Measurements from ENCODE around the gene VIT.

Gene VIT

GRCh38 chr2:36770542-36771287 lies 74.2 kb downstream of the VIT start:
- DNase-seq = no peak

- DNase-seq = no peak
Observed at GRCh38 chr2:36771671-36772070, 75.2 kb downstream of the VIT start.

GRCh38 chr2:36773947-36774346 lies 77.4 kb downstream of the VIT start:
- DNase-seq = no peak

GRCh38 chr2:36775261-36775660 lies 78.8 kb downstream of the VIT start:
- DNase-seq = no peak

- no peak for DNase-seq
Observed at GRCh38 chr2:36775806-36776205, 79.3 kb downstream of the VIT start.

GRCh38 chr2:36777272-36777671 lies 80.8 kb downstream of the VIT start:
- DNase-seq = no peak

GRCh38 chr2:36777788-36778187 lies 81.3 kb downstream of the VIT start:
- no peak for DNase-seq

- no peak for DNase-seq
Observed at GRCh38 chr2:36779462-36779861, 83.0 kb downstream of the VIT start.

GRCh38 chr2:36780231-36780839 lies 83.8 kb downstream of the VIT start:
- peak; percentile 74 for DNase-seq

- no peak for DNase-seq
Observed at GRCh38 chr2:36781907-36782720, 85.6 kb downstream of the VIT start.

GRCh38 chr2:36783246-36783645 lies 86.7 kb downstream of the VIT start:
- peak; percentile 10 for DNase-seq

GRCh38 chr2:36785179-36785795 lies 88.8 kb downstream of the VIT start:
- DNase-seq = peak; percentile 45

GRCh38 chr2:36789181-36789804 lies 92.8 kb downstream of the VIT start:
- DNase-seq = no peak

- no peak for DNase-seq
Observed at GRCh38 chr2:36792951-36793350, 96.4 kb downstream of the VIT start.

GRCh38 chr2:36797324-36798070 lies 101.0 kb downstream of the VIT start:
- DNase-seq = no peak

GRCh38 chr2:36798724-36799123 lies 102.2 kb downstream of the VIT start:
- no peak for DNase-seq

GRCh38 chr2:36800381-36800780 lies 103.9 kb downstream of the VIT start:
- DNase-seq = no peak

- no peak for DNase-seq
Observed at GRCh38 chr2:36801088-36801487, 104.6 kb downstream of the VIT start.

- DNase-seq = no peak
Observed at GRCh38 chr2:36802952-36803351, 106.4 kb downstream of the VIT start.

GRCh38 chr2:36805635-36806224 lies 109.2 kb downstream of the VIT start:
- DNase-seq = no peak

- DNase-seq = no peak
Observed at GRCh38 chr2:36807223-36807886, 110.8 kb downstream of the VIT start.

Data from kidney glomerular epithelial cell (primary cell).